ENCODE measurements around the gene TENM3. TPM values are rescaled to one million over a fixed set of nuclear protein-coding genes. Genes with fewer than 3 reads are reported as not detected.

TENM3 gene
- total RNA-seq, 1 experiment from 2014 or later: 57.4 TPM

GRCh38 chr4:182758273-182758672, 515.1 kb downstream of the TENM3 start:
- Histone ChIP-seq H3K27ac (no peak overlapping the region), H3K9me3 (replicated peaks) (no peaks in the 10 kb centered on the region), H3K36me3 (peaks cover 9% of the 10 kb centered on the region; the same call in 1 of the 2 replicates), H3K4me3 (no peak overlapping the region), H3K27me3 (no peaks in the 10 kb centered on the region), H3K4me1 (no peaks in the 10 kb centered on the region)
- no peak for DNase-seq

- Histone ChIP-seq H3K27me3 (no peaks in the 10 kb centered on the region), H3K27ac (no peak overlapping the region), H3K4me3 (no peak overlapping the region), H3K4me1 (no peaks in the 10 kb centered on the region), H3K9me3 (replicated peaks) (no peaks in the 10 kb centered on the region), H3K36me3 (no peaks in the 10 kb centered on the region)
- no peak for DNase-seq
Observed at GRCh38 chr4:182760551-182761043, 517.4 kb downstream of the TENM3 start.

DNA sequence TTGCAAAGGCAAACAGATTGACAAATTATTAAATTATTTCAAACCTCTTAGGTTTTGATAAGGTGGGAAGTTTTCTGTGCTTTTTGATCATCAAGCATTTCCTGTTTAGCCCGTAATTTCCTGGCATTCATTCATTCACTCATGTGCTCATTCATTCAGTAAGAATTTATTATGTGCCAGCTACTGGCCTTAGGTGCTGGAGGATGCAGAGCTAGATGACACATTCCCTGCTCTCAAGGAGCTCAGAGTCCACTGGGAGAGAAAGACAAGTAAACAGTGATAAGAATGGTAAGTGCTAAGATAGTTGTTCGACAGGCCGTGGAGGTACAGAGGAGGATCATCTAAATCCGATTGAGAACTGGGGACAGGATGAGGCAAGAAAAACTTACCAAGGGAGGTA, 520.9 kb downstream of the TENM3 start:
- no peak for DNase-seq
- no peaks in the 10 kb centered on the region for H3K27me3 ChIP-seq
- H3K4me3 ChIP-seq: no peak overlapping the region
- no peaks in the 10 kb centered on the region for H3K9me3 ChIP-seq (replicated peaks)
- no peaks in the 10 kb centered on the region for H3K36me3 ChIP-seq
- no peaks in the 10 kb centered on the region for H3K4me1 ChIP-seq
- H3K27ac ChIP-seq: no peak overlapping the region

DNA sequence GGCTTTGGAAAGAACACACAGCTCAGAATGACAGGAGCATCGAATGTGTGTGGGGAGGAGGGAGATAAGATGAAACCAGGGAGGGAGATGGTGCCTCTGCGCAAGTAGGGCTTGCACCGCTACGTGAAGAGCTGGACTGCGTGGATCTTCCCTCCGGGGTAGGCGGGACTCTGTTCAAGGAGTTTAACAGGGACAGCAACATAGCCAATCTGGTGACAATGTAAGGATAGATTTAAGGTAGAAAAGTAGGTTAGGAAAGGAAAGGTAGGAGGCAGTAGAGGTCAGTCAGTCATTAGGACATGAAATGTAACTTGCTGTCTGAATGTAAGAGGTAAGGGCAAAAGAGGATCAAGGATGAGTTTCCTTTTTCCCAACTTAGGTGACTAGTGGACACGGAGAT, 521.4 kb downstream of the TENM3 start:
- Histone ChIP-seq H3K4me1 (no peaks in the 10 kb centered on the region), H3K27me3 (no peaks in the 10 kb centered on the region)

DNA sequence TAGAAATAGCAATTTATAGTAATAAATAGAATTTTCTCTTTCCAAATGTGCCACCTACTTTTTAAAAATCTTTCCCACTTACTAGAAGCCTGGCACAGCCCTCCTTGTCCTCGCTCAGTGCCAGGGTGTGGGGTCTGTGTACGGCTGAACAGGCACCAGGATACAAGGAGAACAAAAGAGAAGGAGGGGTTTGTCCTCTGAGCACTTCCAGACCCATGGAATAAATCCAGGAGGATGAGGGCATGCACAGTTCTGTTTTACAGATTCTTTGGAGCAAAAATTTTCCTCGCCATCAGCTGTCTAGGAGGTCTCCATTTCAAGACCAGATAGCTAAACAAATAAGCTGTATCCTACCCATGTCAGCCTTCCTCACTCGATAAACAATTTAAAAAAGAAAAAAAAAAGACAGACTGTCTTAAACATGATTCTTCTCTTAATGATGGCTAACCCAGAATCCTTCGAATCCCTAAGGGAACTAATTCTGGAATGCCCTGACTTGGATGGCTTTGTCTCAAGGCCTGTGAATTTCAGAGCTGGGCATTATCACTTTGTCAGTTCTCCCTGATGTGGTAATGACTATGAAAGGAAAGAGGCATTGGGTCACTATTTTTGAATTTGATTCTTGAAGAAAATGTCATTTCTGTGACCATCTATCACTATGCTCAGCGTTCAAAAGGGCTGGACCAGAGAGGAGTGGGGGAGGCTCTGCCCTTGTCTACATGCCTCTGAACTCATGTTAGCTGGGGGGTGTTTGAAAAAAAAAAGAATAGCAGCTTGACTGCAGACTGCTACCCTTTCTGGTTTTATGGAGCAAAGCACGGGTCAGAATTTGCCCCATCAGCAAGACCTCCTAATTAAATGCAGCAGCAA, 523.0 kb downstream of the TENM3 start:
- Histone ChIP-seq H3K27ac (no peak overlapping the region), H3K27me3 (no peaks in the 10 kb centered on the region), H3K4me1 (no peaks in the 10 kb centered on the region), H3K36me3 (no peaks in the 10 kb centered on the region), H3K9me3 (replicated peaks) (no peaks in the 10 kb centered on the region), H3K4me3 (no peak overlapping the region)
- DNase-seq: no peak

More for the DNA sequence above, 521.4 kb downstream of the TENM3 start:
- DNase-seq: no peak
- Histone ChIP-seq H3K36me3 (no peaks in the 10 kb centered on the region), H3K27ac (no peak overlapping the region), H3K9me3 (replicated peaks) (no peaks in the 10 kb centered on the region), H3K4me3 (no peak overlapping the region)

- no peak overlapping the region for H3K4me3 ChIP-seq
- no peak overlapping the region for H3K27ac ChIP-seq
- DNase-seq: no peak
- no peaks in the 10 kb centered on the region for H3K4me1 ChIP-seq
- no peaks in the 10 kb centered on the region for H3K36me3 ChIP-seq
- no peaks in the 10 kb centered on the region for H3K27me3 ChIP-seq
- no peaks in the 10 kb centered on the region for H3K9me3 ChIP-seq (replicated peaks)
Observed at GRCh38 chr4:182766857-182767250, 523.7 kb downstream of the TENM3 start.

GRCh38 chr4:182768838-182769237, 525.6 kb downstream of the TENM3 start:
- Histone ChIP-seq H3K36me3 (no peaks in the 10 kb centered on the region), H3K27me3 (no peaks in the 10 kb centered on the region), H3K4me1 (no peaks in the 10 kb centered on the region), H3K27ac (no peak overlapping the region), H3K4me3 (no peak overlapping the region), H3K9me3 (replicated peaks) (no peaks in the 10 kb centered on the region)
- DNase-seq: no peak

- no peak overlapping the region for H3K4me3 ChIP-seq
- H3K27ac ChIP-seq: no peak overlapping the region
- H3K27me3 ChIP-seq: no peaks in the 10 kb centered on the region
- no peak for DNase-seq
- no peaks in the 10 kb centered on the region for H3K9me3 ChIP-seq (replicated peaks)
- H3K4me1 ChIP-seq: no peaks in the 10 kb centered on the region
- no peaks in the 10 kb centered on the region for H3K36me3 ChIP-seq
Observed at GRCh38 chr4:182770259-182770995, 527.2 kb downstream of the TENM3 start.

DNA sequence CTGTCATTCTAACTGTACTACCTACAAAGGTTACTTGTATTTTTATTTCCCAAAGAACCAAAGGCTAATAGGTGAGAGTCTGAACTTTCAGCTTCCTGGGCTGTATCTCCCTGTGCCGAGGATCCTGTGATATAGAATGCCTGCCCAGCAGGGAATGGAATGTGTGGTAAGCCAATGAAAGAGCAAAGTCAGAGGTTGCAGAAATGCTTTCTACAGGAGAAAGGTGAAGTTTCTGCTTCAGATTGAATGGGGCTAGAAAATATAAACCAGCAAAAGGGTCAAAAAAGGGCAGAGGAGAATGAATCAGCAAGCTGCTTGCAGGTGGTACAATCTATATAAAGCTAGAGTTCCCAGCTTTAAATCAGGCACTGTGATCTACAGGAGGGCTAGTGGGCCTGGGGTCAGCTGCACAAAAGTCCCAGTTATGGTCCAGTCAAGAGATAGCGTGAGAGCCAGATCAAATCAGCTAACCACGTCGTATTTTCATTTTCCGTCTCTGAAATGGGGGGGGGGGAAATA, 527.9 kb downstream of the TENM3 start:
- Histone ChIP-seq H3K36me3 (no peaks in the 10 kb centered on the region), H3K27me3 (no peaks in the 10 kb centered on the region), H3K9me3 (replicated peaks) (no peaks in the 10 kb centered on the region), H3K4me1 (no peaks in the 10 kb centered on the region), H3K27ac (no peak overlapping the region), H3K4me3 (no peak overlapping the region)
- DNase-seq: no peak

GRCh38 chr4:182775075-182775474, 531.9 kb downstream of the TENM3 start:
- no peak overlapping the region for H3K27ac ChIP-seq
- H3K27me3 ChIP-seq: no peaks in the 10 kb centered on the region
- no peak for DNase-seq
- H3K4me3 ChIP-seq: no peak overlapping the region
- H3K9me3 ChIP-seq (replicated peaks): no peaks in the 10 kb centered on the region
- no peaks in the 10 kb centered on the region for H3K36me3 ChIP-seq
- no peaks in the 10 kb centered on the region for H3K4me1 ChIP-seq

GRCh38 chr4:182776376-182777105, 533.3 kb downstream of the TENM3 start:
- no peak for DNase-seq
- Histone ChIP-seq H3K9me3 (replicated peaks) (no peaks in the 10 kb centered on the region), H3K27ac (no peak overlapping the region), H3K27me3 (no peaks in the 10 kb centered on the region), H3K36me3 (no peaks in the 10 kb centered on the region), H3K4me3 (no peak overlapping the region), H3K4me1 (no peaks in the 10 kb centered on the region)

DNA sequence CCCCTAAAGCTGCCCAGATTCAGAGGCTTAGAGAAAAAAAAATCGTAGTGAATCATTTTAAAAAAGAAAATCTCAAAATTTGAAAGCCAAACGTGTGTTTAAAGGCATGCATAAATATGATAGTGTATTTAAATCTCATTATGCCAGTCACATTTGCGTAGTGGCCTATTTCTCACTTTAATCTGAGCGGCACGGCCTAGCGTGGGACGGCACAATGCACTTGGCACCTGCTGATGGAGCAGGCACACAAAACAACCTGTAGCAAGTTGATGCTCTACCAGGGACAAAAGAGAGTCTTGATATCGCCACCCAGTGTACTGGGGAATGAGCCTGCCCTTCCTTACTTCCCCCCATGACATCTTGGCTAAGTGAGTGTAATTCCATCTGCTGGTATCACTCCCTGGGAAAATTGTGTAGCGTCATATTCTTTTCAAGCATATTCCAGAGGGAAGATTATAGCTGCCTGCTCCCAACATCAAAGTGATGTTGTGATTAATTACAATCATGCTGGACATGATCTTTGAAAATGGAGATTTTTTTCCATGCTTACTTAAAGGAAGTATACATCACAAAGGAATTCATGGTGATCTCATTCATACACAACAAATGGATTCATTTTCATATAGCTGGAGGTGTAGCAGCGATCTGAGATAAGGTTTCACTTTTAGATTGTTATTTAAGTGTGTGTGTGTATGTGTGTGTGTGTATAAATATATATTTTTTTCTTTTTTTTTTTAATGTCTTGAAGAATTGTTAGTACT, 535.2 kb downstream of the TENM3 start:
- no peak for DNase-seq
- Histone ChIP-seq H3K9me3 (replicated peaks) (no peaks in the 10 kb centered on the region), H3K36me3 (no peaks in the 10 kb centered on the region), H3K4me3 (no peak overlapping the region), H3K4me1 (no peaks in the 10 kb centered on the region), H3K27ac (no peak overlapping the region), H3K27me3 (no peaks in the 10 kb centered on the region)

DNA sequence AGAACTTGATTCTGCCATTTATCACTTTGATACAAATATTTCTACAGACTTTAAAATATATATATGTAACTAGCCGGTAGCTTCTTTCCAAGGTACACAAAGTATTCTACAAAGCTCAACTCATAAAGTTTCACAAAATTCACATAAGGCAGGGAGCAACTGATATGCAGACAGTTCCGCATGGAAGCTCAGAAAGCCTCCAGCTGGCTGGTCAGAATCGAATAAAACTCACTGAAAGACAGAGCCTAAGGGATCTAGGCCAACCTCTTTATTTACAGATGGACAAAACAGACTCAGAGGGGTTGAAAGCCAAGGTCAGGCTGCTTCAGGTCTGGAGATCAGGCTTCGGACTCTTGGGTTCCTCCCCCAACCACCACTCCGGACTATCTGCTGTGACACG, 543.8 kb downstream of the TENM3 start:
- Histone ChIP-seq H3K4me3 (no peak overlapping the region), H3K27ac (no peak overlapping the region), H3K9me3 (replicated peaks) (no peaks in the 10 kb centered on the region), H3K36me3 (no peaks in the 10 kb centered on the region), H3K4me1 (no peaks in the 10 kb centered on the region), H3K27me3 (no peaks in the 10 kb centered on the region)
- no peak for DNase-seq

DNA sequence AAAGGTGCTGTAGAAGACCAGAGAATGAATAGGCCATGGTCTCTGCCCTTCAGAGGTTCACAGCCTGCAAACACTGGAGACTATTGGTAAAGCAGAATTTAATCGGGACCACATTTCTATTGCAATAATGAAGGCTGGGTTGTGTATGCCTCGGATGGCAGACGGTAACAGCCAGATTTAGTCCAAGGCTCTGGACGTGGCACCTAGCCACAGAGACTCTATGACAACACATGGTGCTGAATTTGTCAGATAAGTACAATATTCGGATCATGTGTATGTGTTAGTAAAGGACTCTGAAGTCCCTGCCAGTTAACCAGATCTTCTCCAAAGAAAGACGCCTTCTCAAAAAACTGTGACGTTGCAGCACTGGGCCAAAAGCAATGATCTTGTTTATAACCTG, 545.0 kb downstream of the TENM3 start:
- DNase-seq: no peak
- Histone ChIP-seq H3K36me3 (no peaks in the 10 kb centered on the region), H3K27ac (no peak overlapping the region), H3K4me1 (no peaks in the 10 kb centered on the region), H3K9me3 (replicated peaks) (no peaks in the 10 kb centered on the region), H3K4me3 (no peak overlapping the region), H3K27me3 (no peaks in the 10 kb centered on the region)
